ENCODE data around the gene CLDN5. TPM values are rescaled to one million over a fixed set of nuclear protein-coding genes. Genes with fewer than 3 reads are reported as not detected.
A peak's percentile ranks its signal among the peaks of the same experiment; 100 is the strongest.
"Not testable (repeated sequence)": the region's sequence is repeated elsewhere in the genome, so short reads cannot be mapped to it uniquely, and the experiment has no call there.

The CLDN5 gene
- total and polyA plus RNA-seq, 2 donors from 2014 or later = 47.8 to 48.4 TPM

GRCh38 chr22:19533857-19534256 lies 9.6 kb upstream of the CLDN5 start:
- Histone ChIP-seq H3K27me3 (ENCODE audit: control insufficient read depth, insufficient read depth, low read length) (no peaks in the 10 kb centered on the region), H3K36me3 (ENCODE audit: control insufficient read depth in 2 of 3, insufficient read depth in 3 of 3, low read length in 3 of 3) (no peaks in the 10 kb centered on the region), H3K4me3 (ENCODE audit: low read length in 3 of 3) (no peak overlapping the region), H3K9me3 (ENCODE audit: control insufficient read depth in 2 of 3, insufficient read depth in 1 of 3, low read length in 3 of 3) (no peaks in the 10 kb centered on the region), H3K9ac (ENCODE audit: low read length in 3 of 3) (no peak overlapping the region), H3K4me1 (ENCODE audit: control insufficient read depth in 2 of 3, insufficient read depth in 2 of 3, low read depth in 1 of 3, low read length in 3 of 3) (no peaks in the 10 kb centered on the region), H3K27ac (ENCODE audit: low read depth in 2 of 2, low read length in 2 of 2) (no peak overlapping the region)
- no peak for DNase-seq
- no peak for FAIRE-seq
- intact Hi-C loops (cut with DNase I) = no loop called here
- TF ChIP-seq CTCF (IDR thresholded peaks at IDR 0.05; ENCODE audit: borderline replicate concordance, extremely low read depth, insufficient read depth) = no peak

GRCh38 chr22:19533049-19533626 lies 8.9 kb upstream of the CLDN5 start:
- DNase-seq (peak in 1 of 5 donors; percentile 11), FAIRE-seq (no peak)
- no peak overlapping the region for H3K9ac ChIP-seq (ENCODE audit: low read length in 3 of 3)
- no peak overlapping the region for H3K27ac ChIP-seq (ENCODE audit: low read depth in 2 of 2, low read length in 2 of 2)
- H3K27me3 ChIP-seq (ENCODE audit: control insufficient read depth, insufficient read depth, low read length) = no peaks in the 10 kb centered on the region
- H3K9me3 ChIP-seq (ENCODE audit: control insufficient read depth in 2 of 3, insufficient read depth in 1 of 3, low read length in 3 of 3) = no peaks in the 10 kb centered on the region
- H3K36me3 ChIP-seq (ENCODE audit: control insufficient read depth in 2 of 3, insufficient read depth in 3 of 3, low read length in 3 of 3) = no peaks in the 10 kb centered on the region
- no peaks in the 10 kb centered on the region for H3K4me1 ChIP-seq (ENCODE audit: control insufficient read depth in 2 of 3, insufficient read depth in 2 of 3, low read depth in 1 of 3, low read length in 3 of 3)
- H3K4me3 ChIP-seq (ENCODE audit: low read length in 3 of 3) = no peak overlapping the region
- intact Hi-C loops (cut with DNase I) = no loop called here
- no peak for TF ChIP-seq CTCF (IDR thresholded peaks at IDR 0.05; ENCODE audit: borderline replicate concordance, extremely low read depth, insufficient read depth)

- not testable (repeated sequence) for H3K36me3 ChIP-seq (ENCODE audit: control insufficient read depth in 2 of 3, insufficient read depth in 3 of 3, low read length in 3 of 3)
These were observed 7.1 kb upstream of the CLDN5 start for GRCh38 chr22:19531327-19531726.

GRCh38 chr22:19530751-19531150 lies 6.5 kb upstream of the CLDN5 start:
- intact Hi-C loops (cut with DNase I) = no loop called here
- no peak overlapping the region for H3K4me3 ChIP-seq (ENCODE audit: low read length in 3 of 3)
- no peak overlapping the region for H3K27ac ChIP-seq (ENCODE audit: low read depth in 2 of 2, low read length in 2 of 2)
- no peak for FAIRE-seq
- H3K4me1 ChIP-seq (ENCODE audit: control insufficient read depth in 2 of 3, insufficient read depth in 2 of 3, low read depth in 1 of 3, low read length in 3 of 3) = no peaks in the 10 kb centered on the region
- no peaks in the 10 kb centered on the region for H3K27me3 ChIP-seq (ENCODE audit: control insufficient read depth, insufficient read depth, low read length)
- no peaks in the 10 kb centered on the region for H3K36me3 ChIP-seq (ENCODE audit: control insufficient read depth in 2 of 3, insufficient read depth in 3 of 3, low read length in 3 of 3)
- no peaks in the 10 kb centered on the region for H3K9me3 ChIP-seq (ENCODE audit: control insufficient read depth in 2 of 3, insufficient read depth in 1 of 3, low read length in 3 of 3)
- peak in 1 of 5 donors; percentile 16 for DNase-seq
- H3K9ac ChIP-seq (ENCODE audit: low read length in 3 of 3) = no peak overlapping the region
- TF ChIP-seq CTCF (IDR thresholded peaks at IDR 0.05; ENCODE audit: borderline replicate concordance, extremely low read depth, insufficient read depth) = no peak

More at GRCh38 chr22:19531327-19531726, 7.1 kb upstream of the CLDN5 start:
- H3K9me3 ChIP-seq (ENCODE audit: control insufficient read depth in 2 of 3, insufficient read depth in 1 of 3, low read length in 3 of 3); H3K27me3 ChIP-seq (ENCODE audit: control insufficient read depth, insufficient read depth, low read length); H3K4me1 ChIP-seq (ENCODE audit: control insufficient read depth in 2 of 3, insufficient read depth in 2 of 3, low read depth in 1 of 3, low read length in 3 of 3); H3K27ac ChIP-seq (ENCODE audit: low read depth in 2 of 2, low read length in 2 of 2); FAIRE-seq; H3K9ac ChIP-seq (ENCODE audit: low read length in 3 of 3); H3K4me3 ChIP-seq (ENCODE audit: low read length in 3 of 3); intact Hi-C loops (cut with DNase I): not testable (repeated sequence)
- DNase-seq = peak in 1 of 5 donors; percentile 9

Data from kidney (tissue), 14 donors.